OCI-LY1 (cell line): Measurements from ENCODE around the gene CBFA2T2.

Source experiments
- EZH2 ChIP-seq: fragments of 200-600 bp; sonication (generic), shearing (Covaris generic); IDR thresholded peaks from 2 replicates; pipeline ENCODE4 v1.8.0; 2017; ENCODE audit warnings: borderline replicate concordance, mixed run types, mild to moderate bottlenecking, antibody characterized with exemption, low read length, moderate library complexity, mixed read lengths
- TF ChIP-seq, protein P1 (sequence below): fragments of 200-600 bp; sonication (generic), shearing (Covaris generic); IDR thresholded peaks from 2 replicates; pipeline ENCODE4 v1.5.1; 2017; ENCODE audit warnings: mild to moderate bottlenecking, antibody characterized with exemption, low read length, moderate library complexity, mixed read lengths

DNA sequence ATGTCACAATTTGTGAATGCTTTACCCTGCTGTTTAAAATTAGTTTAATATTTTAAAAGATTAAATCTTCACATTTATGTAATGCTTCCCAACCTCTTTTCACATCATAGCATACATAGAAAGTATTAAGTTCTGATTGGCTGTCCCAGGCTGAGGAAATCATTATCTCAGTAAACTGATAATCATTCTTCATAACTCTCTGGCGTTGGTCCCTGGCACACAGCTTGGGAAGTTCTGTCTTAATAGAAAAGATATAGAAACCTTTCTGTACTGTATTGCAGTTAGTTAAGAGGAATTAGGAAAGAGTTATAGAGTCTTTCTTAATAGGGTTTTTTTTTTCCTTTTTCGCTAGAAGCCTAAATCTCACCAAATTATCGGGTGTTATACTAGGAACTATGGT lies 85.4 kb downstream of the CBFA2T2 start:
- no peak for TF ChIP-seq EZH2
- TF ChIP-seq, protein P1, sequence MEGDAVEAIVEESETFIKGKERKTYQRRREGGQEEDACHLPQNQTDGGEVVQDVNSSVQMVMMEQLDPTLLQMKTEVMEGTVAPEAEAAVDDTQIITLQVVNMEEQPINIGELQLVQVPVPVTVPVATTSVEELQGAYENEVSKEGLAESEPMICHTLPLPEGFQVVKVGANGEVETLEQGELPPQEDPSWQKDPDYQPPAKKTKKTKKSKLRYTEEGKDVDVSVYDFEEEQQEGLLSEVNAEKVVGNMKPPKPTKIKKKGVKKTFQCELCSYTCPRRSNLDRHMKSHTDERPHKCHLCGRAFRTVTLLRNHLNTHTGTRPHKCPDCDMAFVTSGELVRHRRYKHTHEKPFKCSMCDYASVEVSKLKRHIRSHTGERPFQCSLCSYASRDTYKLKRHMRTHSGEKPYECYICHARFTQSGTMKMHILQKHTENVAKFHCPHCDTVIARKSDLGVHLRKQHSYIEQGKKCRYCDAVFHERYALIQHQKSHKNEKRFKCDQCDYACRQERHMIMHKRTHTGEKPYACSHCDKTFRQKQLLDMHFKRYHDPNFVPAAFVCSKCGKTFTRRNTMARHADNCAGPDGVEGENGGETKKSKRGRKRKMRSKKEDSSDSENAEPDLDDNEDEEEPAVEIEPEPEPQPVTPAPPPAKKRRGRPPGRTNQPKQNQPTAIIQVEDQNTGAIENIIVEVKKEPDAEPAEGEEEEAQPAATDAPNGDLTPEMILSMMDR, result no peak
